ENCODE data around the gene TGIF2. TPM values are rescaled to one million over a fixed set of nuclear protein-coding genes. Genes with fewer than 3 reads are reported as not detected.

The TGIF2 gene
- total and polyA plus RNA-seq, 2 donors (not counting 3 experiments of a cell fraction or from before 2014, with no cell fraction given): 18.9 to 21.0 TPM

- H3K4me1 ChIP-seq (ENCODE audit: control insufficient read depth, extremely low read depth, insufficient read depth, low read length): no peaks in the 10 kb centered on the region
- POLR2A ChIA-PET: no interaction called here
- H3K27ac ChIP-seq (ENCODE audit: insufficient read depth, low read depth, low read length): no peak overlapping the region
- no peaks in the 10 kb centered on the region for H3K27me3 ChIP-seq (ENCODE audit: control insufficient read depth in 2 of 2, insufficient read depth in 2 of 2, low read length in 2 of 2)
- H3K9me1 ChIP-seq (replicated peaks; ENCODE audit: control insufficient read depth, extremely low read depth, insufficient read depth, low read length): no peaks in the 10 kb centered on the region
- H3K9ac ChIP-seq (replicated peaks; ENCODE audit: extremely low read depth, insufficient read depth, low read length): no peak overlapping the region
- H3K9me3 ChIP-seq (replicated peaks; ENCODE audit: control insufficient read depth, insufficient read depth, low read length): no peaks in the 10 kb centered on the region
- no TSS peak for BruUV-seq (replicated peaks)
- no peak overlapping the region for H3K4me2 ChIP-seq (ENCODE audit: insufficient read depth, low read length)
- no peak overlapping the region for H3K4me3 ChIP-seq (replicated peaks in 1 of 3; ENCODE audit: insufficient read depth in 1 of 3, low read depth in 1 of 3, low read length in 3 of 3)
- no peaks in the 10 kb centered on the region for H3K79me2 ChIP-seq (ENCODE audit: control insufficient read depth, insufficient read depth, low read length)
- no peak overlapping the region for H2AFZ ChIP-seq (ENCODE audit: low read depth, low read length)
- no peak for TF ChIP-seq EZH2 (IDR thresholded peaks at IDR 0.05; ENCODE audit: borderline replicate concordance, low read depth, low read length, severe bottlenecking)
- TF ChIP-seq FOS (IDR thresholded peaks at IDR 0.05; ENCODE audit: borderline replicate concordance, insufficient read depth, low read length): no peak
- TF ChIP-seq JUN (IDR thresholded peaks at IDR 0.05; ENCODE audit: borderline replicate concordance, insufficient read depth, insufficient read length, low read depth): no peak
- no peak for TF ChIP-seq MAX (IDR thresholded peaks at IDR 0.05; ENCODE audit: insufficient read depth, insufficient read length)
- TF ChIP-seq MYC (IDR thresholded peaks at IDR 0.05; ENCODE audit: low read depth, low read length): no peak
- TF ChIP-seq, protein P1, sequence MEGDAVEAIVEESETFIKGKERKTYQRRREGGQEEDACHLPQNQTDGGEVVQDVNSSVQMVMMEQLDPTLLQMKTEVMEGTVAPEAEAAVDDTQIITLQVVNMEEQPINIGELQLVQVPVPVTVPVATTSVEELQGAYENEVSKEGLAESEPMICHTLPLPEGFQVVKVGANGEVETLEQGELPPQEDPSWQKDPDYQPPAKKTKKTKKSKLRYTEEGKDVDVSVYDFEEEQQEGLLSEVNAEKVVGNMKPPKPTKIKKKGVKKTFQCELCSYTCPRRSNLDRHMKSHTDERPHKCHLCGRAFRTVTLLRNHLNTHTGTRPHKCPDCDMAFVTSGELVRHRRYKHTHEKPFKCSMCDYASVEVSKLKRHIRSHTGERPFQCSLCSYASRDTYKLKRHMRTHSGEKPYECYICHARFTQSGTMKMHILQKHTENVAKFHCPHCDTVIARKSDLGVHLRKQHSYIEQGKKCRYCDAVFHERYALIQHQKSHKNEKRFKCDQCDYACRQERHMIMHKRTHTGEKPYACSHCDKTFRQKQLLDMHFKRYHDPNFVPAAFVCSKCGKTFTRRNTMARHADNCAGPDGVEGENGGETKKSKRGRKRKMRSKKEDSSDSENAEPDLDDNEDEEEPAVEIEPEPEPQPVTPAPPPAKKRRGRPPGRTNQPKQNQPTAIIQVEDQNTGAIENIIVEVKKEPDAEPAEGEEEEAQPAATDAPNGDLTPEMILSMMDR (IDR thresholded peaks at IDR 0.05; ENCODE audit: extremely low read depth in 1 of 2, insufficient read depth in 1 of 2, low read depth in 1 of 2, low read length in 2 of 2): no peak
- H4K20me1 ChIP-seq (replicated peaks; ENCODE audit: control insufficient read depth, extremely low read depth, insufficient read depth, low read length): no peaks in the 10 kb centered on the region
- CTCF ChIA-PET: no interaction called here
- peaks cover 15 to 31% of the 10 kb centered on the region in 2 experiments for H3K36me3 ChIP-seq (ENCODE audit: control insufficient read depth in 2 of 2, extremely low read depth in 1 of 2, insufficient read depth in 2 of 2, low read length in 2 of 2)
- no peak for DNase-seq (ENCODE audit: low read depth, low spot score)
- intact Hi-C loops (cut with micrococcal nuclease) (no loop called here), dilution Hi-C loops (cut with MboI; ENCODE audit: extremely low pct_ligation_motif_present, low sequenced_read_pairs) (no loop called here)
- FAIRE-seq: no peak
Observed at GRCh38 chr20:36528875-36529417, 44.5 kb upstream of the TGIF2 start.
